Measurements from ENCODE around the gene SLC22A31.

The SLC22A31 gene

DNA sequence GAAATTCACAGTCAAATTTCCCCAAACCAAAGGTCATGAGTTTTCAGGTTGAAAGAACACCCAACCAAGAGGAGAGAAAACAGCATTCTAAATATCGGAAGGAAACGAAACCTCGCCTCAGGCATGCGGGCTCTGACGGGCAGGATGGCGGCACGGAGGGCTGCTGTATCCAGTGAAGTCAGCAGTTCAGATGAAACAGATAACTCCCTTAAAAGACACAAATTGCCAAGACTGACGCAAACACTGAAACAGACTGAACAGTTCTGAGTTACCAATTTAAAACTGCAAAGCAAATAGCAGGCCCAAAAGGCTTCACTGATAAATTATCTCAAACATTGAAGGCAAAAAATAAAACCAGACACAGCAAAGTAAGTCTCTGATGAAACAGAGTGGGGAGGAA is 49.4 kb downstream of the SLC22A31 start:
- FAIRE-seq (no peak), DNase-seq (ENCODE audit: low spot score) (no peak)

- FAIRE-seq (no peak), DNase-seq (ENCODE audit: low spot score) (no peak)
Measured at GRCh38 chr16:89150090-89150835, 50.1 kb downstream of the SLC22A31 start.

GRCh38 chr16:89149386-89149785 is 51.0 kb downstream of the SLC22A31 start:
- no peak for DNase-seq (ENCODE audit: low spot score)
- no peak for FAIRE-seq

- DNase-seq (ENCODE audit: low spot score): no peak
- no peak for FAIRE-seq
Measured at GRCh38 chr16:89147085-89147817, 53.1 kb downstream of the SLC22A31 start.

DNA sequence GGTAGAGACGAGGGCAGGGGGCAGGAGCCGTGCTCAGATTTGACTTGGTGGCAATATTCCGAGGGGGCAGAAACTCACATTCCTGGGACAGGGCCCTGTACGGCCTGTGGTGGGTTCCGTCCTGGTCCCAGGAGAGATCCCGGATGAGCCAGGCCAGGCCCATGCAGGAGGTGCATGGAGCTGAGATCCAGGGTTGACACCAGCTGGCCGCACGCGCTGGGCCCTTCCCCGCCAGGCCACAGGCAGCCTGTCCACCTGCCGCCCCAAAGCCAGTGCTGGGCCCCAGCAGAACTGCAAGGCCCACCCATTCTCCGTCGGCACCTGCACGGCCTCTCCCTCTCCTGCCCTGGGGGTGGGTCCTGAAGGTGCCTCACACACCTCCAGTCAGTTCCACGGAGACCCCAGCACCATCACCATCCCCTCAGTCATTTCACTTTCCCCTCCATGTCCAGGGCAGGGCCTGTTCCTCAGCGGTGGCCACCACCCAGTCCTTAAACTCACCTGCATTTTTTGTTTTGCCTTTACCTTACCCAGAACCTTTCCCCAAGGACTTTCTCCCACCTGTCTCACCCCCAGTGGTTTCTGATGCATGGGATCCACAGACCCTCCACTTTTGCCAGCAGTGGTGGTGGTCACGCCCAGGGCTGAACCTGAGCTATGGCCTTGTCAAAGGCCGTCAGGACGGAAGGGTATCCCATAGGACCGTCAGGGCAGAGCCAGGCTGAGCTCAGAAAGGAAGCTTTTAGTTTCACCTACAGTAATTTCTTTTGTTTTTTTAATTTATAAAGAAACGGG is 53.9 kb downstream of the SLC22A31 start:
- no peak for FAIRE-seq
- no peak for DNase-seq (ENCODE audit: low spot score)

Data from RCC 7860 (cell line).